HG03097 (cell line): ENCODE data around the gene PPTC7.
A peak's percentile ranks its signal among the peaks of the same experiment; 100 is the strongest.

ENCODE experiments used
- ATAC-seq: cut with Tn5 transposase; IDR thresholded peaks from one replicate; pipeline ENCODE4 v1.9.1; 2021; ENCODE audit not compliant: unreplicated experiment, low FRiP score

PPTC7 gene

GRCh38 chr12:110501399-110501751 is 81.7 kb downstream of the PPTC7 start:
- ATAC-seq: peak; percentile 8

- no peak for ATAC-seq
These were observed 84.0 kb downstream of the PPTC7 start for GRCh38 chr12:110498984-110499706.
